ENCODE measurements around the gene TMEM53.
A peak's percentile ranks its signal among the peaks of the same experiment; 100 is the strongest.

TMEM53 gene

GRCh38 chr1:44696789-44697345 is 22.6 kb upstream of the TMEM53 start:
- DNase-seq: peak; percentile 19

GRCh38 chr1:44696101-44696500 is 21.8 kb upstream of the TMEM53 start:
- DNase-seq: no peak

- no peak for DNase-seq
Observed at GRCh38 chr1:44695671-44696070, 21.4 kb upstream of the TMEM53 start.

GRCh38 chr1:44694863-44695478 is 20.7 kb upstream of the TMEM53 start:
- no peak for DNase-seq

GRCh38 chr1:44693900-44694299 is 19.6 kb upstream of the TMEM53 start:
- no peak for DNase-seq

- no peak for DNase-seq
Observed at GRCh38 chr1:44693159-44693558, 18.9 kb upstream of the TMEM53 start.

GRCh38 chr1:44689447-44689765 is 15.1 kb upstream of the TMEM53 start:
- DNase-seq: no peak

- DNase-seq: no peak
Observed at GRCh38 chr1:44688760-44689446, 14.6 kb upstream of the TMEM53 start.

- DNase-seq: no peak
Observed at GRCh38 chr1:44685881-44686280, 11.6 kb upstream of the TMEM53 start.

- no peak for DNase-seq
Observed at GRCh38 chr1:44685218-44685617, 10.9 kb upstream of the TMEM53 start.

- no peak for DNase-seq
Observed at GRCh38 chr1:44684525-44684924, 10.2 kb upstream of the TMEM53 start.

GRCh38 chr1:44682883-44683265 is 8.6 kb upstream of the TMEM53 start:
- DNase-seq: no peak

- no peak for DNase-seq
Observed at GRCh38 chr1:44681905-44682882, 7.9 kb upstream of the TMEM53 start.

- no peak for DNase-seq
Observed at GRCh38 chr1:44679468-44679867, 5.2 kb upstream of the TMEM53 start.

GRCh38 chr1:44678626-44679025 is 4.3 kb upstream of the TMEM53 start:
- no peak for DNase-seq

- no peak for DNase-seq
Observed at GRCh38 chr1:44678120-44678519, 3.8 kb upstream of the TMEM53 start.

GRCh38 chr1:44677201-44677766 is 3.0 kb upstream of the TMEM53 start:
- no peak for DNase-seq

- no peak for DNase-seq
Observed at GRCh38 chr1:44676484-44677200, 2.4 kb upstream of the TMEM53 start.

GRCh38 chr1:44675186-44675585 is 905 bp upstream of the TMEM53 start:
- no peak for DNase-seq

- no peak for DNase-seq
Observed at GRCh38 chr1:44673675-44674112, 587 bp downstream of the TMEM53 start.

- DNase-seq: no peak
Observed at GRCh38 chr1:44672961-44673674, 1.2 kb downstream of the TMEM53 start.
